ENCODE data around the gene ZNF775.

- no peak for TF ChIP-seq SP1 (IDR thresholded peaks at IDR 0.05)
- TF ChIP-seq, protein P1, sequence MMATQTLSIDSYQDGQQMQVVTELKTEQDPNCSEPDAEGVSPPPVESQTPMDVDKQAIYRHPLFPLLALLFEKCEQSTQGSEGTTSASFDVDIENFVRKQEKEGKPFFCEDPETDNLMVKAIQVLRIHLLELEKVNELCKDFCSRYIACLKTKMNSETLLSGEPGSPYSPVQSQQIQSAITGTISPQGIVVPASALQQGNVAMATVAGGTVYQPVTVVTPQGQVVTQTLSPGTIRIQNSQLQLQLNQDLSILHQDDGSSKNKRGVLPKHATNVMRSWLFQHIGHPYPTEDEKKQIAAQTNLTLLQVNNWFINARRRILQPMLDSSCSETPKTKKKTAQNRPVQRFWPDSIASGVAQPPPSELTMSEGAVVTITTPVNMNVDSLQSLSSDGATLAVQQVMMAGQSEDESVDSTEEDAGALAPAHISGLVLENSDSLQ (IDR thresholded peaks at IDR 0.05): no peak
- no peak for TF ChIP-seq SUZ12 (IDR thresholded peaks at IDR 0.05)
- no peak for TF ChIP-seq FOXM1 (IDR thresholded peaks at IDR 0.05; ENCODE audit: borderline replicate concordance)
- no peak for TF ChIP-seq ELF4 (IDR thresholded peaks at IDR 0.05)
- no peak for TF ChIP-seq ARNT (IDR thresholded peaks at IDR 0.05)
- no peak for TF ChIP-seq LEF1 (IDR thresholded peaks at IDR 0.05; ENCODE audit: borderline replicate concordance)
These were observed 43.4 kb upstream of the ZNF775 start for GRCh38 chr7:150335774-150336112.
